HL-60/S4 treated with retinoic acid at 250 ng/mL for 4 days and 3 days (cell line): ENCODE results near the gene VCAN.

Experiments used
- in situ Hi-C: fragments of 300-500 bp; cut with MboI; formaldehyde crosslinking; loops from 2 replicates; pipeline ENCODE4 v1.7.0; 2022; ENCODE audit warnings: low sequenced_read_pairs

The VCAN gene

DNA sequence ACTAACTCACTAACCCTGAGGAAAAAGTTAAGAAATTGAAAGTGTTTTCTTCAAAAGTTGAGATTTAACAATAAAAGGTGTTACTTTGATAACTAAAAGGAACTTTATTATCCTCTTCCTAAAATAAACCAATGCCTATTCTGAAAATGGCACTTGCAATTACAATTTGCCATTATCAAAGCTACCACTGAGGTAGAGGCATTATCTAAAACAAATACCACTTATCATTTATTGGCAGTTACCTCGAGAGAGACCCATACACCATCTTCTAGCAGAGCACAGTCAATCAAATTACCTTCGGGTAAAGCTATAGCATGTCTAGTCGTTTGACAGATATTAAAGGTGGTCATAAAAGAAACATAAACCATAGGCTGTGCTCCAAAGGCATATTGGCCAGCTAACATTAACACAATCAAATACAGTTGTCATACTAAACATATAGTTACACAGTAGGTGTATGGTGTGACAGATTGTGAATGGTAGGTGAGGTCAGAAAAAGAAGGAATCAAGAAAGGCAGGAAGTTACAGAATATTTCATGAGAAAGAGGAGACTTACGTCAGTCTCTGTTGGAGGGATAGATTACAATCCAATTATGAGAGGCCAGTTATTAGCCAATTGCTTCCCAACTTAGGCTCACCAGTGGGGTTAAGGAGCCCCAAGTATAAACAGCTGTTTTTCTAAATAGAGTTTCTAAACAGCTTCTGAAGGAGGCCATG, 56.3 kb downstream of the VCAN start:
- in situ Hi-C loops = no loop called here

DNA sequence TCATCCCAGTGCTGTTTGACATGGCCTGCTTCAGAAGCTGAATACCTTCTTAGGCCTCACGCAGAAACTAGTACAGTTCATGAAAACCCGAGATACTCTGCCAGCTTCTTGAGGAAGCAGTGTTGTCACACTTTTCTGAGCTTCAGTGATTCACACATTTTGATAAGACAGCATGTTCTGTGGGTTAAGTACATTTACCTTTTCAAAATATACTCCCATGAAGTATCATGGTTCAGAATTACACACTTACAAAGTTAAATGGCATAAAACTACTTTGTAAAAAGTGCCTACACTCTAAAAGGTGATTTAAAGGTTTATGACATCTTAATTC, 56.9 kb downstream of the VCAN start:
- in situ Hi-C loops = no loop called here

DNA sequence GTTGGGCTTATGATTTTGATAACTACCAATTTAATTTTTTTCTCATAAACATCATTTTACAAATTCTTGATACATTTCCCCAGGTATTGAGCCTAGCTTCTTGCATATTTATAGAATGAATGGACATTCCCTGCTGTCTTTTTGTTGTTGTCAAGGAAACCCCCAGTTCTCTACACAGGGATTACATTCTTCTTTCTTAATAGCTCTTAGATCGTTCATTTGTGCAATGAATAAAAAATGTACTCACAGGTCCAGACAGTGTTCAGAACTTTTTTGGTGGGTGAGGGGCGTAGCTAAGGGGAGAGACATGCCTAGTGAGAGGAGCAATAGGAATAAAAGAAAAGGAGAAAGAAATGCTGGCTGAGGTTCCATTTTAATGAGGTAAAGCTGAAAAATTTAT, 58.6 kb downstream of the VCAN start:
- in situ Hi-C loops = no loop called here

DNA sequence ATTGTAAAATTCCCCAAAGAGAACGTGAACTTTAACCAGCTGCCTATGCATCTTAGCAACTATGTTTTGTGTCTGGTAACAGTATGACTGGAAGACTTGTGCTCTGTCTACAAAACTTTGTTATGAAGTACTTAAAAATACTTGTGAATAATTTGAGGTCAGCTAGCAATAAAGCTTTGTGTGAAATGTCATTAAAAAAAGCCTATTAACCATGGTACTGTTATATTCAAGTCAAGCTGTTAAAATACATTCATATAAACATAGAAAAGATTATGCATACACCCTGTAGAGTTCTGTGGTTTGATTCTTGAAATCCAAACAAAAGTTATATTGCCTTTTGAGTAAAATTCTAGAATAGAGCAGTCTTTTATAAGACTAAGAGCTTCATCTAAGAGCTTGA, 60.1 kb downstream of the VCAN start:
- in situ Hi-C loops = no loop called here

DNA sequence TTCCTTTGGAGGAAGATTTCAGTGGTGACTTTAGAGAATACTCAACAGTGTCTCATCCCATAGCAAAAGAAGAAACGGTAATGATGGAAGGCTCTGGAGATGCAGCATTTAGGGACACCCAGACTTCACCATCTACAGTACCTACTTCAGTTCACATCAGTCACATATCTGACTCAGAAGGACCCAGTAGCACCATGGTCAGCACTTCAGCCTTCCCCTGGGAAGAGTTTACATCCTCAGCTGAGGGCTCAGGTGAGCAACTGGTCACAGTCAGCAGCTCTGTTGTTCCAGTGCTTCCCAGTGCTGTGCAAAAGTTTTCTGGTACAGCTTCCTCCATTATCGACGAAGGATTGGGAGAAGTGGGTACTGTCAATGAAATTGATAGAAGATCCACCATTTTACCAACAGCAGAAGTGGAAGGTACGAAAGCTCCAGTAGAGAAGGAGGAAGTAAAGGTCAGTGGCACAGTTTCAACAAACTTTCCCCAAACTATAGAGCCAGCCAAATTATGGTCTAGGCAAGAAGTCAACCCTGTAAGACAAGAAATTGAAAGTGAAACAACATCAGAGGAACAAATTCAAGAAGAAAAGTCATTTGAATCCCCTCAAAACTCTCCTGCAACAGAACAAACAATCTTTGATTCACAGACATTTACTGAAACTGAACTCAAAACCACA, 67.4 kb downstream of the VCAN start:
- in situ Hi-C loops = no loop called here

DNA sequence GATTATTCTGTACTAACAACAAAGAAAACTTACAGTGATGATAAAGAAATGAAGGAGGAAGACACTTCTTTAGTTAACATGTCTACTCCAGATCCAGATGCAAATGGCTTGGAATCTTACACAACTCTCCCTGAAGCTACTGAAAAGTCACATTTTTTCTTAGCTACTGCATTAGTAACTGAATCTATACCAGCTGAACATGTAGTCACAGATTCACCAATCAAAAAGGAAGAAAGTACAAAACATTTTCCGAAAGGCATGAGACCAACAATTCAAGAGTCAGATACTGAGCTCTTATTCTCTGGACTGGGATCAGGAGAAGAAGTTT, 67.9 kb downstream of the VCAN start:
- in situ Hi-C loops = no loop called here

DNA sequence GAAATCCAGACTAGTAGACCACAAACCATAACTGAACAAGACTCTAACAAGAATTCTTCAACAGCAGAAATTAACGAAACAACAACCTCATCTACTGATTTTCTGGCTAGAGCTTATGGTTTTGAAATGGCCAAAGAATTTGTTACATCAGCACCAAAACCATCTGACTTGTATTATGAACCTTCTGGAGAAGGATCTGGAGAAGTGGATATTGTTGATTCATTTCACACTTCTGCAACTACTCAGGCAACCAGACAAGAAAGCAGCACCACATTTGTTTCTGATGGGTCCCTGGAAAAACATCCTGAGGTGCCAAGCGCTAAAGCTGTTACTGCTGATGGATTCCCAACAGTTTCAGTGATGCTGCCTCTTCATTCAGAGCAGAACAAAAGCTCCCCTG, 68.6 kb downstream of the VCAN start:
- in situ Hi-C loops = no loop called here

DNA sequence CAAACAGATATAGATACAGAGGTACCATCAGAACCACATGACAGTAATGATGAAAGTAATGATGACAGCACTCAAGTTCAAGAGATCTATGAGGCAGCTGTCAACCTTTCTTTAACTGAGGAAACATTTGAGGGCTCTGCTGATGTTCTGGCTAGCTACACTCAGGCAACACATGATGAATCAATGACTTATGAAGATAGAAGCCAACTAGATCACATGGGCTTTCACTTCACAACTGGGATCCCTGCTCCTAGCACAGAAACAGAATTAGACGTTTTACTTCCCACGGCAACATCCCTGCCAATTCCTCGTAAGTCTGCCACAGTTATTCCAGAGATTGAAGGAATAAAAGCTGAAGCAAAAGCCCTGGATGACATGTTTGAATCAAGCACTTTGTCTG, 69.2 kb downstream of the VCAN start:
- in situ Hi-C loops = no loop called here

DNA sequence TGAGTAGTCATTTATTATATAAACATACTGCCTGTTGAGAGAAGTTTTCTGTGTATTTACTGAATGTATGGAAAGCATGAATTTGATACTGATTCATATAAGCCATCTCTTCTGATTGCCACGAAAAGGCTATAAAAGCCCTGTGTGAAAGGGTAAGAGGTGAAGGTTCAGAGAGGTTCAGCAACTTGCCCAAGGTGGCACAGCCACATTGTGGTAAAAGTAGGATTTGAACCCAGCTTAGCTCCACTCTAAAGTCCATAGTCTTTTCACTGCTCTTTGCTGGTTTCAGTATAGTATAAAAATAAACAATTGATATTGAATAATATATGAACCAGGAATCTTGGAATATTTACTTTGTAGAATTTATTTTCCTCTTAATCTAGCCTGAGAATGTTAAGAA, 71.3 kb downstream of the VCAN start:
- in situ Hi-C loops = no loop called here

DNA sequence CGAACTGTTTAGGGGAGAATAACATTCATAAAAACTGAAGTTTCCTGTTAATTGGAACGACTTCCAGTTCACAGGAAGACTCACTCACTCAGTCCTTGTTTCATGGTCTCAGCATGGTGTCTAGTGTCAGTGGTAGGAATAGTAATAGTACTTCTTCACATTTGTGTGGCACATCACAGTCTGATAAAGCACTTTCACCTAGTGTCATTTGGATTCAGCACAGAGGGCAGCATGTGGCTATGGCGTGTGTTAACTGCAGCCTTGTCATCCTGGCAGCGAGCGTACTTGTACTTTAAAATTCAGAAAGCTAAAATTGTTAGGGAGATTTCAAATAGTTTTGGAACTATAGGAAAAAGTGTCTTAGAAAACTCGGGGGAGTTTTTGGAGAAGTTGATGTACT, 72.4 kb downstream of the VCAN start:
- in situ Hi-C loops = no loop called here

DNA sequence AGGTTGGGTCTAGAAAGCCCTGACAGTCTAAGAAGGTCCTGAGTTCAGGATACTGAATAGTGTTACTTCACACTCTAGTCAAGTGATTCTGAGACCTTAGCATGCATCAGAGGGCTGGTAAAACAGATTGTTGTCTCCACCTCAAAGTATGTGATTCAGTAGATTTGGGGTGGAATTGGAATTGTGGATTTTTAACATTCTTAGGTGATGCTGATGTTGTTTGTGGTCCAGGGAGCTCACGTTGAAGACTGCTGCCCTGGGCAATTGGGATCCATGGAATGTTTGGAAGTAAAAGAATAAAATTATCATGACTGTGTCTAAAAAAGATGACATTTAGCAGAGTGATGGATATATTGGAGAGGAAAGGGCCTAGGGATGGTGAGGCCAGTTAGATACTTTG, 75.6 kb downstream of the VCAN start:
- in situ Hi-C loops = no loop called here

DNA sequence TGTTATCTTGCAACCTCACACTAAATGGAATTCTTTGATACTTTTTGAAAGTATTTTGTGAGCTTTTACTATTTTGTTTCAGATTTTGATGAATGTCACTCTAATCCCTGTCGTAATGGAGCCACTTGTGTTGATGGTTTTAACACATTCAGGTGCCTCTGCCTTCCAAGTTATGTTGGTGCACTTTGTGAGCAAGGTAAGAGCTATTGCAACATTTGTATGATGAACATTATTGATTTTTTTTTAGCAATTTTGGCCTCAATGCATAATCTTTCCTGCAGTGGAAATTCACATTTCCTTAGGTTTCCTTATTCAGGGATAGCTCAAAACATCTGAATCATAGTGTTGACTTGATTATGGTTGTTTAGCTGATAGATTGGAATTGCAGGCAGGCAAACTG, 76.3 kb downstream of the VCAN start:
- in situ Hi-C loops = no loop called here

DNA sequence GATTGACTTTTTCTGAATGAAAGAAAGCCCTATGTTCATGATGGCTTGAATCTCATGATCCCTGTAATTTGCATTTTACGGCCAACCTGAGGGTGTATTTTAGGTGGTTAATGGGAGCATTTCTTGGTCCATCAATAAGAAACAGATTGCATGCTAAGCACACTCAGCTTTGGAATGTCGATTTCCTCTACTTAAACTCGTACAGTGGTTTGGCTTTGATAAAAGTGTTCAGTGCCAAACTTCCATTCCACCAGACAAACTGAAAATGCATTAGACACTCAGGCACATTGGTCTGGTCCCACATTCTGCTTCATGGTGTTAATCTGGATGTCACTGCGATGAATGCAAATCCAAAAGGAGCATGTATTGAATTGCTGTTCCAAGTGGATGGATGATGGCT, 77.0 kb downstream of the VCAN start:
- in situ Hi-C loops = no loop called here

DNA sequence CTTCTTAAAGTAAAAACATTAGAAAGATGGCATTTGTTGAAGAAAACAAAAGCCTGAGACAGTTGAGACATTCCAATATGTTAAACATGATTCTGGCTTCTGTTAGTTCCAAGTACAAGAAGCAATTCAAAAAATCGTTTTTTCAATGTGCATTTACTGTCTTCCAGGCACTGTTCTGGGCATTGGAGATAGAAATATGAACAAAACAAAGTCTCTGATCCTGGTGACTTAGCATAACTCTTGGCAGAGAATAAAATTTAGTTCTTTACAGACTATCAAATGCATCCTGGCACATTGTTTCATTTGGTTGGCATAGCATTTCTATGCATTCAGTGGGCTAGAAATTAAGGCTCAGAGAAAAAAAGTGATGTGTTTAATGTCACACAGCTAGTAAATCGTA, 77.5 kb downstream of the VCAN start:
- in situ Hi-C loops = no loop called here

DNA sequence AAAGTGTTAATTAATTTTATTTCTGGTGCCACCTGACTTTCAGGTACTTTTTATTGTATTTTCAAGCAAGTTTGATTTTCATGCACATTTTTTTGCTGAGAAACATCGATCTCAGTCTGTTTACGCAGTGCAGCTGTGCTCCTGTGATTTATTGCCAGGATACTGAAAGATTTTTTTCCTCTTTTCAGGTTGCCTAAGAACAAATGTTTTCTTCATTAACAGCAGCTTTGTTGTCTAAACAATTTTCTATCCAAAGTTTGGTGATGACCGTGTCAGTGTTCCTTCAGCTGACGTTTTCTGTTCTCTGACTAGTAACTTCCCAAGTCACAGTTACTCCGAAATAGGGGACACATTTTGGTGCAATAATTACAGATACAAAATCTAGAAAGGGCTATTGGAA, 78.1 kb downstream of the VCAN start:
- in situ Hi-C loops = loop anchor here (25.0 kb wide), 1 partner anchor 1212 kb away; no protein-coding TSS in a partner anchor

DNA sequence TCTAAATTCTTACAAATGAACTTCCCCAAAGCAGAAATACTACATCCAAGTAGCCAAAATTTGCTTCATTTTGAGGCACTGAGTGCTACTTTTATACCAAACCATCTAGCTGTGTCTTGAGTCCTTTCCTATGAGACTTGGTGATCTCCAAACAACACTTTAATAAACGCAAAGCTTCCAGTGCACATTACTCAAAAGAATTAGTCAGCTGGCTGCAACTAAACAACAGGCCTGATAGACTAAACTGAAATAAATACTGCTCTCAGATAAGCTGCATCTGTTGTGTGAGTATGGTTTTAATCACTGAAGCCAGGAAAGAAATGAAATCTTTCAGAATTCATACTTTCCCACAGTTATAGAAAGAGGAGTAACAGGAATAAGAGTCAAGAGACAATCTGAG, 80.3 kb downstream of the VCAN start:
- in situ Hi-C loops = loop anchor here (25.0 kb wide), 1 partner anchor 1215 kb away; no protein-coding TSS in a partner anchor

DNA sequence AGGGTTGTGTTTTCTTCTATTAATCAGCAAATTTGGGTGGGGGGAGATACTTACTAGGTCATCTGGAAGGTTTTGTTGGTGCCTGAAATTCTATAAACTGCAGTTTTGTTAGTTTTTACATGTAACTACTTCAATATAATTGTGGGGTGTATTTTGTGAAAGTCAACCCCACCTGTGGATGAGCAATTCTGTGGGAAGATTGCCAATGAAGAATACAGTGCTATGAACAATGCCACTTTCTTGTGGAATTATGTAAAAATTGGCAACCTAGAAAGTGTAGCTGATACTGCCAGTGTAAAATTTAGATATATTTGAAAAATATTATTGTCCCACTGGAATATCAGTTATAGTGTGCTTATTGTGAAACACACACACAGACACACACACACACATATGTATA, 80.7 kb downstream of the VCAN start:
- in situ Hi-C loops = loop anchor here (25.0 kb wide), 1 partner anchor 1215 kb away; no protein-coding TSS in a partner anchor

DNA sequence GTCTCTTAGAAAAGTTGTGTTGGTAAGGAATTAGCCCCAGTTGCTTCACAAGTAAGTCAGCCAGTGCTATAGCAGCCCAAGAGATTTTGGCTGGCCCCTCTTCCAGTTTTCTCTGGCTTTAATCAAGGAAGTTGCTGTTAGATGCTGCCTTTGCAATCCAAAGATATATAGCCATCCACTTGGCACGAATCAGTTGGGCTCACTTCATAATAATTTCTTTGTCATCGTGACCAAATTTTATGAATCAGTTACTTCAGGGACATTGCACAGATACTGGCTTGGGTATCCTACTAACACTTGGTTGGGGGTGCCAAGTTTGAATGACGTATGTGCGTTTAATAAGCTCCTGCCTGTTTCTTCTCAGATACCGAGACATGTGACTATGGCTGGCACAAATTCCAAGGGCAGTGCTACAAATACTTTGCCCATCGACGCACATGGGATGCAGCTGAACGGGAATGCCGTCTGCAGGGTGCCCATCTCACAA, 81.5 kb downstream of the VCAN start:
- in situ Hi-C loops = loop anchor here (25.0 kb wide), 1 partner anchor 1216 kb away; no protein-coding TSS in a partner anchor

DNA sequence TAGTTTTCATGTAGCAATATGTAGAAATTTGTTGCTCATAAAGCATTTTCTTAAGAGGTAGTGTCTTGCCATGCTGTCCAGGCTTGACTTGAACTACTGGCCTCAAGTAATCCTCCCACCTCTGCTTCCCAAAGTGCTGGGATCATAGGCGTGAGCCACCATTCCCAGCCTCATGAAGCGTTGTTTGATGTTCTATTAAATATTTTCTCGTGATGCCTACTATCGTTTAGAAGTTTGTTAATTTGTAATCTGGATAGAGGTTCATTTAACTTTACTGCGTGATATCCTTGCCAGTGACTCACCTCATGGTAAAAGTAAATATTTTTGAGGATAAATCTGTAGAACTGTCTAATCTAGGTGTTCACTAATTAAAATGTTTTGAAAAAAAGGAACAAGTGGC, 82.6 kb downstream of the VCAN start:
- in situ Hi-C loops = loop anchor here (25.0 kb wide), 1 partner anchor 1217 kb away; no protein-coding TSS in a partner anchor

DNA sequence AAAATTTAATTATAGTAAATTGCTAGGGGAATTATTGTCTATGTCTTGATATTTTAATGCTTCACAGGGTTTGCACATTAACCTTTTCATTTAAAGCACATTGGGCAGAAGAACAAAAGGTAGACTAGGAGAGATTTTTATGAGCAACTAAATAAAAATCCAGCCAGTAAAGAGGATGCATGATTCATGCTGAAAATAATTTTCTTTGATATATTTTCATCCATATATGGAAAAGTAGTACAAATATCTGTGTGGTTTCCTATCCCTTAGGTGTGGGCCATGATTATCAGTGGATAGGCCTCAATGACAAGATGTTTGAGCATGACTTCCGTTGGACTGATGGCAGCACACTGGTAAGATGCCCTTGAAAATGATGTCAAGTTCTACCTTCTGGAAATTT, 83.1 kb downstream of the VCAN start:
- in situ Hi-C loops = loop anchor here (25.0 kb wide), 1 partner anchor 1217 kb away; no protein-coding TSS in a partner anchor

DNA sequence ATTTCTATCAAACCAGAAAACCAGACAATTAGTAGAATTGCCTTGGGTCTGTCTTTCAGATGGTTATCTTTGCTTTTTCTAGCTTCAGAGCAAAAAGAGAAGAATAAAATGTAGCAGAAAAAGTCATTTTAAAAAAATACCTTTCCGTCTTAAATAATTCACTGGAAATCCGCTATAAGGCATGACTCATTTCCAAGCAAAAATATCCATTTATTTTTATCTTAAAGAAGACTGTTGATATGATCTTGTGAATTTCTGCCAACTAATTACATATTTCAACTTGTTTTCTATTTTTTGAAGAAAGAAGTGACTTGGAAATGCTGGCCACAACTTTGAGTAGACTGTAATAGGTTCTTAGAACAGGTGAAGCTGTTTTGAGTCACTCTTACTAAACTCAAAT, 83.7 kb downstream of the VCAN start:
- in situ Hi-C loops = loop anchor here (25.0 kb wide), 1 partner anchor 1218 kb away; no protein-coding TSS in a partner anchor

DNA sequence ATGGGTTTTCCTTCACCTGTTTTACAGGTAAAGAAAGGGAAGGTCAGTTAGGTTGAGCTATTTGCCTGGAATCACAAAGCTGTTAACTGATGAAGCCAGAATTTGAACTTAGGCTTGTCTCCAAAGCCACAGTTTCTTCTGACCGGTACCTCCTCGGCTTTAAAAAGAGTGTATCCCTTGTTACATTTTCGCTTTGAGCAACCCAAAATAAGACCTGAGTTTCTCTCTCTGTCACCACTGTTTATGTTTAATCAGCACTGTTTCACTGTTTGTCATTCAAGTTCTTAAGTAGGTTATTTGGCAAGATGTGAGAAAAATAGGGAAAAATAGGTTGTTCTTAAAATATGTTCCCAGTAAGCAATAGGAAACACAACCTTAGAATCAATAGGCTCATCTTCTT, 84.6 kb downstream of the VCAN start:
- in situ Hi-C loops = loop anchor here (25.0 kb wide), 1 partner anchor 1219 kb away; no protein-coding TSS in a partner anchor
